ENCODE measurements around the gene ZNF598.
A peak's percentile ranks its signal among the peaks of the same experiment; 100 is the strongest.

DNA sequence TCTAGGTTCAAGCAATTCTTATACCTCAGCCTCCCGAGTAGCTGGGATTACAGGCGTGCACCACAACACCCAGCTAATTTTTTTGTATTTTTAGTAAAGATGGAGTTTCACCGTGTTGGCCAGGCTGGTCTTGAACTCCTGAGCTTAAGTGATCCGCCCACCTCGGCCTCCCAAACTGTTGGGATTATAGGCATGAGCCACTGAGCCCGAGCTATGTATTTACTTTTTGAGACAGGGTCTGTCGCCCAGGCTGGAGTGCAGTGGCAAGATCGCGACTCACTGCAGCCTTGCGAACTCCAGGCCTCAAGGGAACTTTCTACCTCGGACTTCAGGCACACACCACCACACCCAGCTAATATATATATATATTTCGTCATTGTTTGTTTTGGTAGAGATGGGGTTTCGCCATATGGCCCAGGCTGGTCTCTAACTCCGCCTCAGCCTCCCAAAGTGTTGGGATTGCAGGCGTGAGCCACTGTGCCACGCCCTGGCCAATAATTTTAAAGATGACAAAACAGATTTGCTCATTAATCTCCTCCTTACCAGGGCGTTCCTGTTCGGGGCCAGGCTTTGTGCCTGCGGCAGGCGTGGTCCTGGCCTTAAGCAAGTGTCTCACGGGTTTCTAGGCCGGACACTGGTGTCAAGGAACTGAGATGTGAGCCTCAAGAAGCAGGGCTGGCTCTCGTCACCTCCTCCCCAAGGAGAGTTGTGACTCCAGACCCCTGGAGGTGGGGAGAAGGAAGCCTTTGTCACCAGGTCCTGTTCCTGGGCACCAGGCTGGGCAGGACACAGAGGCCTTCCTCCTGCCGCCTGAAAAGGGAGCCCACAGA, 5.7 kb upstream of the ZNF598 start:
- TF ChIP-seq POLR2A (IDR thresholded peaks at IDR 0.05): peak in 1 of 4 donors; percentile 15
- TF ChIP-seq, protein P1, sequence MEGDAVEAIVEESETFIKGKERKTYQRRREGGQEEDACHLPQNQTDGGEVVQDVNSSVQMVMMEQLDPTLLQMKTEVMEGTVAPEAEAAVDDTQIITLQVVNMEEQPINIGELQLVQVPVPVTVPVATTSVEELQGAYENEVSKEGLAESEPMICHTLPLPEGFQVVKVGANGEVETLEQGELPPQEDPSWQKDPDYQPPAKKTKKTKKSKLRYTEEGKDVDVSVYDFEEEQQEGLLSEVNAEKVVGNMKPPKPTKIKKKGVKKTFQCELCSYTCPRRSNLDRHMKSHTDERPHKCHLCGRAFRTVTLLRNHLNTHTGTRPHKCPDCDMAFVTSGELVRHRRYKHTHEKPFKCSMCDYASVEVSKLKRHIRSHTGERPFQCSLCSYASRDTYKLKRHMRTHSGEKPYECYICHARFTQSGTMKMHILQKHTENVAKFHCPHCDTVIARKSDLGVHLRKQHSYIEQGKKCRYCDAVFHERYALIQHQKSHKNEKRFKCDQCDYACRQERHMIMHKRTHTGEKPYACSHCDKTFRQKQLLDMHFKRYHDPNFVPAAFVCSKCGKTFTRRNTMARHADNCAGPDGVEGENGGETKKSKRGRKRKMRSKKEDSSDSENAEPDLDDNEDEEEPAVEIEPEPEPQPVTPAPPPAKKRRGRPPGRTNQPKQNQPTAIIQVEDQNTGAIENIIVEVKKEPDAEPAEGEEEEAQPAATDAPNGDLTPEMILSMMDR (IDR thresholded peaks at IDR 0.05): no peak
- TF ChIP-seq POLR2AphosphoS5 (IDR thresholded peaks at IDR 0.05): no peak
- TF ChIP-seq EP300 (IDR thresholded peaks at IDR 0.05): no peak

Measured in upper lobe of left lung (tissue), 4 donors.